ENCODE measurements around the gene NEK7.

NEK7 gene

DNA sequence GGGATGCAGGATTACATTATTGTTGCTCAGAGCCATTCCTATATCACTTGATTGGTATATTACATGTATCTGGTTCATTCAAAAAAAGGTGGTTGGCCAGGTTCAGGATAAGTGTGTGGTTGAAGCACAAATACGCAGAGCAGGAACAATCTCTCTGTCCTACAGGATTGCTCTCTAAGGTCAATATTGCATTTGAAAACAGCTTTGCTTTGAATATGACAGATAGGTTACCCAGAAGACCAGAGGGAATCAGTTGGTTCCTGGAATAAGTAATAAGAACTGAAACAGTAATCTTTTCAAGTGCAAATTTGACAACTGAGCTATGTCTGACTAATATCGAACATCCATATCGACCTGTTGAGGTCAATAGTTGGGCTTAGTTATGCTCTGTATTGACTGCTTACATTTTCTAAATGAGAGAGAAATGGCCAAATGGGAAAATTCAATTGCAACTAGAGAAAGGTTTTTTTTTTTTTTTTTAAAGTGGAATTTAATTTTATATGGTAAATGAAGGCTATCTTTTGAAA lies 206.9 kb downstream of the NEK7 start:
- DNase-seq: no peak

DNA sequence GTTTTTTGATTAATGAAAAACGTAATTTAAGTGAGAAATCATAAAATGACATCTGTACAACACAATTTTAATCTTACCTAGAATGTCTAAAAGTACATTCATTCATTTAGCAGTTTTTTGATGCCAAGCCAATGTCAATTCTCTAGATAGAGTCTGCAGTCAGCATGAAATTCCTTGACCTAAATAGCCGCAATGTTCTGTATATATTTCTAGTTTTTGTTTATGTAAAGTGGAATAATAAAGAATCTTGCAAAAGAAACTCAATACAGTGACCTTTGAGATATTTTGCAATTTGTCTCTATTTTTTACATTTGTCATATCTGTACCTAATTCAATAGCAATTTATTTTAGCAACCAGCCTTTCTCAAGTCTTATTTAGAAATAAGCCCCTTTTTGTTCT lies 207.7 kb downstream of the NEK7 start:
- DNase-seq: no peak

- no peak for DNase-seq
Observed at GRCh38 chr1:198367296-198367695, 210.5 kb downstream of the NEK7 start.

DNA sequence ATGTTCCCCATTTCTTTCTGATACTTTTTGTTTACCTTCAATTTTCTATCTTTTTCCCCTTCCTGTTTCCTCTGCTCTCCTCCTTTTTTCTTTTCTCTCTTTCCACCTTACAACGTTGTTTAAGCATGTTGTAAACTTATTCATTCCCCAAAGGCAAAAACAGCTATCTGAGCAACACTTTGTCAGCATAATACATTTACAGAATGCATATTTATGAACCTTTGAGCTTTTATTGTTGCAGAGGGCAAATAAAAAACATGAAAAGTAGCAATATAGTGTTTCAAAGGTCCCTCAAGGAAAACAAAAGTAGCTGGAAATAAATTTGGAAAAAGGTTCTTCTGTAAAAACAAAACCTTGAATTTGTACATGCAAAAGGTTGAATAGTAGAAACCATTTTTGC lies 214.2 kb downstream of the NEK7 start:
- no peak for DNase-seq

Measured in effector CD4-positive, alpha-beta T cell (primary cell).